ENCODE measurements around the gene DNAJC15.
"Not testable (repeated sequence)": the region's sequence is repeated elsewhere in the genome, so short reads cannot be mapped to it uniquely, and the experiment has no call there.

DNAJC15 gene

GRCh38 chr13:43030548-43030947, 7.2 kb downstream of the DNAJC15 start:
- DNase-seq (ENCODE audit: low read depth), result no peak
- no peaks in the 10 kb centered on the region for H3K9me3 ChIP-seq (ENCODE audit: control insufficient read depth, low read length)
- no peaks in the 10 kb centered on the region for H3K27me3 ChIP-seq (replicated peaks; ENCODE audit: control insufficient read depth, insufficient read depth, low read length)
- H3K36me3 ChIP-seq (ENCODE audit: control insufficient read depth, insufficient read depth, low read length, severe bottlenecking), result peaks cover 13% of the 10 kb centered on the region
- H3K9ac ChIP-seq (ENCODE audit: low read length), result no peak overlapping the region
- peaks cover 22% of the 10 kb centered on the region for H3K4me1 ChIP-seq (ENCODE audit: control insufficient read depth, insufficient read depth, low read length)
- H3K4me3 ChIP-seq (ENCODE audit: low read length), result no peak overlapping the region

GRCh38 chr13:43031881-43032280, 8.5 kb downstream of the DNAJC15 start:
- peaks cover 13% of the 10 kb centered on the region for H3K36me3 ChIP-seq (ENCODE audit: control insufficient read depth, insufficient read depth, low read length, severe bottlenecking)
- H3K9me3 ChIP-seq (ENCODE audit: control insufficient read depth, low read length), result no peaks in the 10 kb centered on the region
- no peak overlapping the region for H3K9ac ChIP-seq (ENCODE audit: low read length)
- H3K27me3 ChIP-seq (replicated peaks; ENCODE audit: control insufficient read depth, insufficient read depth, low read length), result no peaks in the 10 kb centered on the region
- H3K4me1 ChIP-seq (ENCODE audit: control insufficient read depth, insufficient read depth, low read length), result peaks cover 16% of the 10 kb centered on the region
- DNase-seq (ENCODE audit: low read depth), result peak; percentile 62
- H3K4me3 ChIP-seq (ENCODE audit: low read length), result no peak overlapping the region

DNA sequence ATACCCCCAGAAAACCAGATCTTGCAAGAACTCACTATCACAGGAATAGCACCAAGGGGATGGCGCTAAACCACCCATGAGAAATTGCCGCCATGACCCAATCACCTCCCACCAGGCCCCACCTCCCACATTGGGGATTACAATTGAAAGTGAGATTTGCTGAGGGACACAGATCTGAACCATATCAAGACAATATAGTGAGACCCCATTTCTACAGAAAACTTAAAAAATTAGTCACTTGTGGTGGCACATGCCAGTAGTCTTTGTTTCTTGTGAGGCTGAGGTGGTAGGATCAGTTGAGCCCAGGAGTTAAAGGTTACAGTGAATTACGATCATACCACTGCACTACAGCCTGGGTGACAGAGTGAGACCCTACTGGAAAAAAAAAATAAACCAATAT, 9.7 kb downstream of the DNAJC15 start:
- no peak for DNase-seq (ENCODE audit: low read depth)
- no peak overlapping the region for H3K4me3 ChIP-seq (ENCODE audit: low read length)
- no peaks in the 10 kb centered on the region for H3K27me3 ChIP-seq (replicated peaks; ENCODE audit: control insufficient read depth, insufficient read depth, low read length)
- H3K36me3 ChIP-seq (ENCODE audit: control insufficient read depth, insufficient read depth, low read length, severe bottlenecking), result peaks cover 12% of the 10 kb centered on the region
- no peaks in the 10 kb centered on the region for H3K9me3 ChIP-seq (ENCODE audit: control insufficient read depth, low read length)
- peaks cover 19% of the 10 kb centered on the region for H3K4me1 ChIP-seq (ENCODE audit: control insufficient read depth, insufficient read depth, low read length)
- no peak overlapping the region for H3K9ac ChIP-seq (ENCODE audit: low read length)

- no peaks in the 10 kb centered on the region for H3K27me3 ChIP-seq (replicated peaks; ENCODE audit: control insufficient read depth, insufficient read depth, low read length)
- H3K4me3 ChIP-seq (ENCODE audit: low read length), result no peak overlapping the region
- peaks cover 4% of the 10 kb centered on the region for H3K36me3 ChIP-seq (ENCODE audit: control insufficient read depth, insufficient read depth, low read length, severe bottlenecking)
- no peak overlapping the region for H3K9ac ChIP-seq (ENCODE audit: low read length)
- peaks cover 27% of the 10 kb centered on the region for H3K4me1 ChIP-seq (ENCODE audit: control insufficient read depth, insufficient read depth, low read length)
- no peaks in the 10 kb centered on the region for H3K9me3 ChIP-seq (ENCODE audit: control insufficient read depth, low read length)
- no peak for DNase-seq (ENCODE audit: low read depth)
Measured at GRCh38 chr13:43036351-43037250, 13.2 kb downstream of the DNAJC15 start.

DNA sequence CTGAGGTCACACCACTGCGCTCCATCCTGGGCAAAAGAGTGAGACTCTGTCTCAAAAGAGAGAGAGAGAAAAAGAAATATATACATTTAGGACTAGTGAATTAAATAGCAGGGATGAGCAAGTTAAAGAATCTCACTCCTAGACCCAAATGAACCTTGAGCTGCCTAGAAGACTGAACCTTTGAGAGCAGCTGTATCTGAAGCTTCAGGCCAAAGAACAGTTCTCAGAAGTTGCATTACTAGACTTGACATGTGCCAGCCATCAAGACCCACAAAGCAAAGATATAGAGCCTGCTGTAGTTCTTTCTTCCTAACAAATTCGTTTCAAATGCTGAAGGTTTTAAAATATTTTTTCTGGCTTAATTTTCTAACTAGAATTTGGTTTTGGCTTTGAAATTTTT, 16.6 kb downstream of the DNAJC15 start:
- H3K9me3 ChIP-seq (ENCODE audit: control insufficient read depth, low read length), result no peaks in the 10 kb centered on the region
- H3K9ac ChIP-seq (ENCODE audit: low read length), result no peak overlapping the region
- H3K4me1 ChIP-seq (ENCODE audit: control insufficient read depth, insufficient read depth, low read length), result peaks cover 35% of the 10 kb centered on the region
- DNase-seq (ENCODE audit: low read depth), result no peak
- H3K4me3 ChIP-seq (ENCODE audit: low read length), result no peak overlapping the region
- no peaks in the 10 kb centered on the region for H3K27me3 ChIP-seq (replicated peaks; ENCODE audit: control insufficient read depth, insufficient read depth, low read length)
- H3K36me3 ChIP-seq (ENCODE audit: control insufficient read depth, insufficient read depth, low read length, severe bottlenecking), result no peaks in the 10 kb centered on the region

- not testable (repeated sequence) for DNase-seq (ENCODE audit: low read depth); H3K9me3 ChIP-seq (ENCODE audit: control insufficient read depth, low read length); H3K9ac ChIP-seq (ENCODE audit: low read length); H3K27me3 ChIP-seq (replicated peaks; ENCODE audit: control insufficient read depth, insufficient read depth, low read length); H3K4me3 ChIP-seq (ENCODE audit: low read length); H3K36me3 ChIP-seq (ENCODE audit: control insufficient read depth, insufficient read depth, low read length, severe bottlenecking)
- H3K4me1 ChIP-seq (ENCODE audit: control insufficient read depth, insufficient read depth, low read length), result peaks cover 39% of the 10 kb centered on the region
Measured at GRCh38 chr13:43040581-43041368, 17.4 kb downstream of the DNAJC15 start.

DNA sequence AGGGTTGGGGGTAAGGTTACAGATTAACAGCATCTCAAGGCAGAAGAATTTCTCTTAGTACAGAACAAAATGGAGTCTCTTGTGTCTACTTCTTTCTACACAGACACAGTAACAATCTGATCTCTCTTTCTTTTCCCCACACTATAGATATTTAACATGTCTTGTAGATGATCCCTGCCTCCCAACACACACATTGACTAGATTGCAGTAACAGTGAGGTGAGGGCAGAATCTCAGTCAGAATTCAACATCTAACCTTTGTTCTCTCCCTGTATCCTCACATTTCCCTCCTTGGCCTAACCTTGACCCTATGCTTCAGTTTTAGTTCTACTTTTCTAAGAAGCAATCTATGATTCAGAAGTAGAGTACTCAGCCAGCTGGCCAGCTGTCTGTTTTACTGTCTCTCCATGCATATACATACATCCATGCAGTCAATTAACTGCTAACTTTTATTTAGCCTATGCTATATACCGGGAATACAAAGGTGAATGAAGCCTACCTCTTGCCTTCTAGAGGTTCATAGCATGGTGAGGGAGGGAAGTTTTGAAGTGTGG, 18.1 kb downstream of the DNAJC15 start:
- no peak overlapping the region for H3K4me3 ChIP-seq (ENCODE audit: low read length)

DNA sequence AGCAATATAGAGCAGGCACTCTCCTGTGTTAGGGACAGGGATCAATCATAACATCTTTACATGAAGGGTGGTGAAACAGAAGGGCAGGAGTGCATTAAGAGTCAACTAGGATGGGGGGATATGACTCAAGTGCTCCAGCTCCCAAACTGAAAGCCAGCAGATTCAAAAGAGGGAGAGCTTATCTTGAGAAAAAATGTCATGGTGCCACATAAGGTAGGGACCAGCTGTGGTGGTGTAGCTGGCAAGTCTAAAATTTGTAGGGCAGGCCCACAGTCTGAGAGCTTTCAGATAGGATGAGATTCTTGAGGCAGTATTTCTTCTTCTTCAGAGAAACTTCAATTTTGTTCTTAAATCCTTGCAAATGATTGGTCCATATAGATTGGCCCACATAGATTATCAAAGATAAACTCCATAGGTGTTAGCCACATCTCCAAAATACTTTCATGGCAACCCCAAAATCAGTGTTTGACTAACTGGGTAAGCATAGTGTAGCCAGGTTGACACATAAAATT, 19.1 kb downstream of the DNAJC15 start:
- no peak for DNase-seq (ENCODE audit: low read depth)
- no peaks in the 10 kb centered on the region for H3K27me3 ChIP-seq (replicated peaks; ENCODE audit: control insufficient read depth, insufficient read depth, low read length)
- no peaks in the 10 kb centered on the region for H3K9me3 ChIP-seq (ENCODE audit: control insufficient read depth, low read length)
- peaks cover 32% of the 10 kb centered on the region for H3K4me1 ChIP-seq (ENCODE audit: control insufficient read depth, insufficient read depth, low read length)
- no peaks in the 10 kb centered on the region for H3K36me3 ChIP-seq (ENCODE audit: control insufficient read depth, insufficient read depth, low read length, severe bottlenecking)
- H3K4me3 ChIP-seq (ENCODE audit: low read length), result no peak overlapping the region
- no peak overlapping the region for H3K9ac ChIP-seq (ENCODE audit: low read length)

More for the DNA sequence above, 18.1 kb downstream of the DNAJC15 start:
- Histone ChIP-seq H3K9ac (ENCODE audit: low read length) (no peak overlapping the region), H3K27me3 (replicated peaks; ENCODE audit: control insufficient read depth, insufficient read depth, low read length) (no peaks in the 10 kb centered on the region), H3K4me1 (ENCODE audit: control insufficient read depth, insufficient read depth, low read length) (peaks cover 39% of the 10 kb centered on the region), H3K36me3 (ENCODE audit: control insufficient read depth, insufficient read depth, low read length, severe bottlenecking) (no peaks in the 10 kb centered on the region), H3K9me3 (ENCODE audit: control insufficient read depth, low read length) (no peaks in the 10 kb centered on the region)
- DNase-seq (ENCODE audit: low read depth), result no peak

DNA sequence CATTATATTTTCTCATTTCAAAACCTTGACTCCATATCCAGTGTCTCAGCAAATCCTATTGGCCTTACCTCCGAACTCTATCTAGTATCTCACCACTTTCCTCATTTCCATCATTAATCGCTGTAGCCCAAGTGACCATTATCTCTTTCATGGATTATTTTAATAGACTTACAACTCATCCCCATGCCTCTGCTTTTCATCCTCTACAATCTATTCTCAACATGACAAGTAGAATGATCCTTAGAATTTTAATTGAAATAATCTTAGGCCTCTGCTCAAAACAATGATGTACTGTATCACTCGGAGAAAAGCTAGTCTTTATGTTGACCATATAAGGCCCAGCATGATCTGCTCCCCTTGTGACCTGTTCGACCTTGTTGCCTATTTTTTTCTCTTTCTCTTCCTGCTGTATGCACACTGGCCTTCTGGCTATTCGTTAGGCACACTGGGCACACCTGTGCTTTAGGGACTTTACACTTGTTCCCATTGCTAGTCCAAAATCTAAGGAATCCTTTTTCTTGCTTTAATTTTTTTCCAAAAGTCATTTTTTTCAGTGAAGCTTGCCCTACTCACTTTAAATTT, 21.4 kb downstream of the DNAJC15 start:
- H3K27me3 ChIP-seq (replicated peaks; ENCODE audit: control insufficient read depth, insufficient read depth, low read length), result no peaks in the 10 kb centered on the region
- H3K36me3 ChIP-seq (ENCODE audit: control insufficient read depth, insufficient read depth, low read length, severe bottlenecking), result no peaks in the 10 kb centered on the region
- no peak overlapping the region for H3K9ac ChIP-seq (ENCODE audit: low read length)
- H3K4me3 ChIP-seq (ENCODE audit: low read length), result no peak overlapping the region
- H3K4me1 ChIP-seq (ENCODE audit: control insufficient read depth, insufficient read depth, low read length), result peaks cover 32% of the 10 kb centered on the region
- no peaks in the 10 kb centered on the region for H3K9me3 ChIP-seq (ENCODE audit: control insufficient read depth, low read length)
- DNase-seq (ENCODE audit: low read depth), result no peak

DNA sequence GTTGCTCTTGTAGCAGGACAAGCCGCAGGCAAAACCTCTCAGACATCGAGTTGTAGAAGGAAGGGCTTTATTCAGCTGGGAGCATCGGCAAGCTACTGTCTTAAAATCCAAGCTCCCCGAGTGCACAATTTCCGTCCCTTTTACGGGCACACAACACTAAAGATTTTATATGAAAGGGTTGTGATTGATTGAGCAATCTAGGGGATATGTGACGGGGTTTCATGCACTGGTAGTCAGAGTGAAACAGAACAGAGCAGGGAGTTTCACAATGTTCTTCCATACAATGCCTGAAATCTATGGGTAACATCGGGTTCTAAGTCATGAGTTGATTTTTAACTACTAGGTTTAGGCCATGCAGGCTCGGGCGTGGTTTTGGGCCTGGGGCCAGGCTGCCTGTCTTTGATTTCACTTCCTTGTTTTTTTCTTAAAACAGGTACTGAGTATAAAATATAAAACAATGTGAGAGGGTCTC, 22.0 kb downstream of the DNAJC15 start:
- H3K9me3 ChIP-seq (ENCODE audit: control insufficient read depth, low read length); H3K4me3 ChIP-seq (ENCODE audit: low read length); H3K27me3 ChIP-seq (replicated peaks; ENCODE audit: control insufficient read depth, insufficient read depth, low read length); H3K9ac ChIP-seq (ENCODE audit: low read length); H3K36me3 ChIP-seq (ENCODE audit: control insufficient read depth, insufficient read depth, low read length, severe bottlenecking): not testable (repeated sequence)
- DNase-seq (ENCODE audit: low read depth), result peak; percentile 36
- H3K4me1 ChIP-seq (ENCODE audit: control insufficient read depth, insufficient read depth, low read length), result peaks cover 32% of the 10 kb centered on the region

DNA sequence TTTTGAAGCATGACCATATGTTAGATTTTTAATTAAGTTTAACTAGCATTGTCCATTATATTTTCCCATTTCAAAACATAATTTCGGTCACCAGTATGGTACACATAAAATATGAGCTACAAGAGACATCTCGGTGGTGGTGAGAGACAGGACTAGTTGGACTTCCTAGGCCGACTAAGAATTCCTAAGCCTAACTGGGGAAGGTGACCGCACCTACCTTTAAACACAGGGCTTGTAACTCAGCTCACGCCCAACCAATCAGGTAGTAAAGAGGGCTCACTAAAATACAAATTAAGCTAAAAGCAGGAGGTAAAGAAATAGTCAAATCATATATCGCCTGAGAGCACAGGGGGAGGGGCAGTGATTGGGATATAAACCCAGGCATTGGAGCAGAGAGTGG, 22.9 kb downstream of the DNAJC15 start:
- H3K9ac ChIP-seq (ENCODE audit: low read length), result no peak overlapping the region
- no peaks in the 10 kb centered on the region for H3K9me3 ChIP-seq (ENCODE audit: control insufficient read depth, low read length)
- H3K36me3 ChIP-seq (ENCODE audit: control insufficient read depth, insufficient read depth, low read length, severe bottlenecking), result no peaks in the 10 kb centered on the region
- H3K27me3 ChIP-seq (replicated peaks; ENCODE audit: control insufficient read depth, insufficient read depth, low read length), result no peaks in the 10 kb centered on the region
- DNase-seq (ENCODE audit: low read depth), result no peak
- H3K4me3 ChIP-seq (ENCODE audit: low read length), result no peak overlapping the region
- peaks cover 32% of the 10 kb centered on the region for H3K4me1 ChIP-seq (ENCODE audit: control insufficient read depth, insufficient read depth, low read length)
